Measurements from ENCODE around the gene ASB5.
"Not testable (repeated sequence)": the region's sequence is repeated elsewhere in the genome, so short reads cannot be mapped to it uniquely, and the experiment has no call there.

The ASB5 gene

DNA sequence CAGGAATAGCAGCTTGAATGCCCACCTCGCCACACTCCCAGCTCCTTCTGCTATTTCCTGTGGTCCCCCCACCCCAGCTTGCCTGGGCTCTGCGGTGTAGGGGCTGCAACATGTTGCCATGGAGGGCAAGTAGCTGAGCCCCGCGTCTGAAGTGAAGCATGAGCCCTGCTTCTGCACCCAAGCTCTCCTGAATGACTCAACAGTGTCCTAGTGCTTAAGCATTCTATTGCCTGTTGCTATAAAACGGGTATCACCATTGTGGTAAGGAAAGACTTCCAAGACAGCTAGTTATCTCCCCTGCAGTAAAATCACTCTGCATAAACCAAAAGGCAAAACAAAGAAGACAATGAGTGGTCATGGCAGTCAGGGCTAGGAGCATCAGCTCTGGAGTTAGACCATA is 42.3 kb downstream of the ASB5 start:
- no CpG with 5 or more reads among the region's 5 CpGs for WGBS (ENCODE audit: insufficient coverage, insufficient read length)
- Histone ChIP-seq H3K9me3 (ENCODE audit: control insufficient read depth, insufficient read depth, low read length) (no peaks in the 10 kb centered on the region), H3K36me3 (ENCODE audit: control insufficient read depth, insufficient read depth, low read length) (no peaks in the 10 kb centered on the region), H3K27ac (ENCODE audit: low read length) (no peak overlapping the region), H3K4me1 (ENCODE audit: control insufficient read depth, insufficient read depth, low read length) (no peaks in the 10 kb centered on the region), H3K27me3 (ENCODE audit: control insufficient read depth, insufficient read depth, low read length) (no peaks in the 10 kb centered on the region), H3K4me3 (ENCODE audit: low read length) (no peak overlapping the region)
- no peak for DNase-seq (ENCODE audit: low read depth, low spot score)

- Histone ChIP-seq H3K4me3 (ENCODE audit: low read length) (no peak overlapping the region), H3K9me3 (ENCODE audit: control insufficient read depth, insufficient read depth, low read length) (no peaks in the 10 kb centered on the region), H3K36me3 (ENCODE audit: control insufficient read depth, insufficient read depth, low read length) (no peaks in the 10 kb centered on the region), H3K27me3 (ENCODE audit: control insufficient read depth, insufficient read depth, low read length) (no peaks in the 10 kb centered on the region), H3K4me1 (ENCODE audit: control insufficient read depth, insufficient read depth, low read length) (no peaks in the 10 kb centered on the region), H3K27ac (ENCODE audit: low read length) (no peak overlapping the region)
- no peak for DNase-seq (ENCODE audit: low read depth, low spot score)
- no CpG with 5 or more reads among the region's 2 CpGs for WGBS (ENCODE audit: insufficient coverage, insufficient read length)
Measured at GRCh38 chr4:176223561-176223960, 45.5 kb downstream of the ASB5 start.

GRCh38 chr4:176222149-176222548 is 46.9 kb downstream of the ASB5 start:
- H3K27me3 ChIP-seq (ENCODE audit: control insufficient read depth, insufficient read depth, low read length): no peaks in the 10 kb centered on the region
- no CpG with 5 or more reads among the region's 5 CpGs for WGBS (ENCODE audit: insufficient coverage, insufficient read length)
- H3K4me3 ChIP-seq (ENCODE audit: low read length): no peak overlapping the region
- no peaks in the 10 kb centered on the region for H3K36me3 ChIP-seq (ENCODE audit: control insufficient read depth, insufficient read depth, low read length)
- no peaks in the 10 kb centered on the region for H3K9me3 ChIP-seq (ENCODE audit: control insufficient read depth, insufficient read depth, low read length)
- no peak overlapping the region for H3K27ac ChIP-seq (ENCODE audit: low read length)
- DNase-seq (ENCODE audit: low read depth, low spot score): no peak
- H3K4me1 ChIP-seq (ENCODE audit: control insufficient read depth, insufficient read depth, low read length): no peaks in the 10 kb centered on the region

DNA sequence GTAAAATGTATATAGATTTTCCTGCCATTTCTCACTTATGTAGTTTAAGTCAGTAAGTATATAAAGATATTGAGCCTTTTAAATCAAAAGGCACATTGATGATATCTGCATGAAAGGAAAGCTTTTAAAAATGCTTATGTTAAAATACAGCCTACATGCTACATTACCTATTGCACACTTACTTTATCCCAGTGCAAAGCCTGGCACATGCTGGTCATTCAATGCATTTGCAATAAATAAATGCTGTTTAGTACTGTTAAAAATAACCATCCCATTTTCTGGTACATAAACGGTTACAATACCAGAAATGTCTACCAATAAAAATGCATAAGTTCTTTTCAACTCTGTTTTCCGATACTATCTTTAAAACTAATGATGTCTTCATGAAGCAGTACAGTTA is 51.5 kb downstream of the ASB5 start:
- DNase-seq (ENCODE audit: low read depth, low spot score): no peak

GRCh38 chr4:176212351-176212750 is 56.7 kb downstream of the ASB5 start:
- no CpG with 5 or more reads among the region's 3 CpGs for WGBS (ENCODE audit: insufficient coverage, insufficient read length)
- H3K27me3 ChIP-seq (ENCODE audit: control insufficient read depth, insufficient read depth, low read length); H3K36me3 ChIP-seq (ENCODE audit: control insufficient read depth, insufficient read depth, low read length); DNase-seq (ENCODE audit: low read depth, low spot score); H3K4me1 ChIP-seq (ENCODE audit: control insufficient read depth, insufficient read depth, low read length); H3K9me3 ChIP-seq (ENCODE audit: control insufficient read depth, insufficient read depth, low read length); H3K27ac ChIP-seq (ENCODE audit: low read length); H3K4me3 ChIP-seq (ENCODE audit: low read length): not testable (repeated sequence)

More for the DNA sequence above, 51.5 kb downstream of the ASB5 start:
- Histone ChIP-seq H3K4me3 (ENCODE audit: low read length) (no peak overlapping the region), H3K4me1 (ENCODE audit: control insufficient read depth, insufficient read depth, low read length) (no peaks in the 10 kb centered on the region), H3K27me3 (ENCODE audit: control insufficient read depth, insufficient read depth, low read length) (no peaks in the 10 kb centered on the region), H3K27ac (ENCODE audit: low read length) (no peak overlapping the region), H3K36me3 (ENCODE audit: control insufficient read depth, insufficient read depth, low read length) (no peaks in the 10 kb centered on the region), H3K9me3 (ENCODE audit: control insufficient read depth, insufficient read depth, low read length) (no peaks in the 10 kb centered on the region)
- no CpG with 5 or more reads among the region's 2 CpGs for whole genome bisulfite sequencing (ENCODE audit: insufficient coverage, insufficient read length)

- no peaks in the 10 kb centered on the region for H3K9me3 ChIP-seq (ENCODE audit: control insufficient read depth, insufficient read depth, low read length)
- no peaks in the 10 kb centered on the region for H3K4me1 ChIP-seq (ENCODE audit: control insufficient read depth, insufficient read depth, low read length)
- DNase-seq (ENCODE audit: low read depth, low spot score): no peak
- WGBS (ENCODE audit: insufficient coverage, insufficient read length): 100% methylated on average over 2 of the region's 7 CpGs
- H3K27me3 ChIP-seq (ENCODE audit: control insufficient read depth, insufficient read depth, low read length): no peaks in the 10 kb centered on the region
- no peak overlapping the region for H3K27ac ChIP-seq (ENCODE audit: low read length)
- no peak overlapping the region for H3K4me3 ChIP-seq (ENCODE audit: low read length)
- H3K36me3 ChIP-seq (ENCODE audit: control insufficient read depth, insufficient read depth, low read length): no peaks in the 10 kb centered on the region
Measured at GRCh38 chr4:176210579-176211296, 58.3 kb downstream of the ASB5 start.

- WGBS (ENCODE audit: insufficient coverage, insufficient read length): no CpG with 5 or more reads among the region's 3 CpGs
- no peaks in the 10 kb centered on the region for H3K9me3 ChIP-seq (ENCODE audit: control insufficient read depth, insufficient read depth, low read length)
Measured at GRCh38 chr4:176210101-176210500, 58.9 kb downstream of the ASB5 start.

GRCh38 chr4:176209535-176209934 is 59.5 kb downstream of the ASB5 start:
- no CpG with 5 or more reads among the region's 4 CpGs for WGBS (ENCODE audit: insufficient coverage, insufficient read length)
- Histone ChIP-seq H3K27ac (ENCODE audit: low read length) (no peak overlapping the region), H3K36me3 (ENCODE audit: control insufficient read depth, insufficient read depth, low read length) (no peaks in the 10 kb centered on the region), H3K4me1 (ENCODE audit: control insufficient read depth, insufficient read depth, low read length) (peaks cover 3% of the 10 kb centered on the region), H3K27me3 (ENCODE audit: control insufficient read depth, insufficient read depth, low read length) (no peaks in the 10 kb centered on the region), H3K9me3 (ENCODE audit: control insufficient read depth, insufficient read depth, low read length) (no peaks in the 10 kb centered on the region), H3K4me3 (ENCODE audit: low read length) (no peak overlapping the region)
- DNase-seq (ENCODE audit: low read depth, low spot score): no peak

More at GRCh38 chr4:176210101-176210500, 58.9 kb downstream of the ASB5 start:
- Histone ChIP-seq H3K27me3 (ENCODE audit: control insufficient read depth, insufficient read depth, low read length) (no peaks in the 10 kb centered on the region), H3K27ac (ENCODE audit: low read length) (no peak overlapping the region), H3K4me3 (ENCODE audit: low read length) (no peak overlapping the region), H3K36me3 (ENCODE audit: control insufficient read depth, insufficient read depth, low read length) (no peaks in the 10 kb centered on the region), H3K4me1 (ENCODE audit: control insufficient read depth, insufficient read depth, low read length) (peaks cover 2% of the 10 kb centered on the region)
- DNase-seq (ENCODE audit: low read depth, low spot score): no peak

GRCh38 chr4:176207839-176208238 is 61.2 kb downstream of the ASB5 start:
- Histone ChIP-seq H3K4me3 (ENCODE audit: low read length) (no peak overlapping the region), H3K9me3 (ENCODE audit: control insufficient read depth, insufficient read depth, low read length) (no peaks in the 10 kb centered on the region), H3K36me3 (ENCODE audit: control insufficient read depth, insufficient read depth, low read length) (no peaks in the 10 kb centered on the region), H3K4me1 (ENCODE audit: control insufficient read depth, insufficient read depth, low read length) (peaks cover 3% of the 10 kb centered on the region), H3K27ac (ENCODE audit: low read length) (no peak overlapping the region), H3K27me3 (ENCODE audit: control insufficient read depth, insufficient read depth, low read length) (no peaks in the 10 kb centered on the region)
- WGBS (ENCODE audit: insufficient coverage, insufficient read length): no CpG with 5 or more reads among the region's 5 CpGs
- DNase-seq (ENCODE audit: low read depth, low spot score): no peak

GRCh38 chr4:176205299-176205698 is 63.7 kb downstream of the ASB5 start:
- WGBS (ENCODE audit: insufficient coverage, insufficient read length): no CpG with 5 or more reads among the region's 4 CpGs
- Histone ChIP-seq H3K4me3 (ENCODE audit: low read length) (no peak overlapping the region), H3K9me3 (ENCODE audit: control insufficient read depth, insufficient read depth, low read length) (no peaks in the 10 kb centered on the region; the same call in 1 of the 2 replicates), H3K27ac (ENCODE audit: low read length) (no peak overlapping the region), H3K36me3 (ENCODE audit: control insufficient read depth, insufficient read depth, low read length) (no peaks in the 10 kb centered on the region), H3K4me1 (ENCODE audit: control insufficient read depth, insufficient read depth, low read length) (peaks cover 3% of the 10 kb centered on the region), H3K27me3 (ENCODE audit: control insufficient read depth, insufficient read depth, low read length) (no peaks in the 10 kb centered on the region)
- no peak for DNase-seq (ENCODE audit: low read depth, low spot score)

GRCh38 chr4:176198316-176198903 is 70.6 kb downstream of the ASB5 start:
- no peaks in the 10 kb centered on the region; the same call in 1 of the 2 replicates for H3K4me1 ChIP-seq (ENCODE audit: control insufficient read depth, insufficient read depth, low read length)
- no peaks in the 10 kb centered on the region; the same call in 1 of the 2 replicates for H3K9me3 ChIP-seq (ENCODE audit: control insufficient read depth, insufficient read depth, low read length)

More at GRCh38 chr4:176198316-176198903, 70.6 kb downstream of the ASB5 start:
- Histone ChIP-seq H3K4me3 (ENCODE audit: low read length) (no peak overlapping the region), H3K27ac (ENCODE audit: low read length) (no peak overlapping the region), H3K36me3 (ENCODE audit: control insufficient read depth, insufficient read depth, low read length) (no peaks in the 10 kb centered on the region), H3K27me3 (ENCODE audit: control insufficient read depth, insufficient read depth, low read length) (no peaks in the 10 kb centered on the region)
- DNase-seq (ENCODE audit: low read depth, low spot score): no peak
- WGBS (ENCODE audit: insufficient coverage, insufficient read length): no CpG with 5 or more reads among the region's 8 CpGs
